Heart left ventricle (tissue), 16 donors: ENCODE measurements around the gene BICDL2. TPM values are rescaled to one million over a fixed set of nuclear protein-coding genes. Genes with fewer than 3 reads are reported as not detected.

Experiments
- ATAC-seq, 4 donors: fragments of 200-7000 bp; cut with Tn5 transposase; one replicate each; pipeline ENCODE4 v1.9.1; 2020 to 2022; ENCODE audit warnings: moderate library complexity in 4 of 4, mild to moderate bottlenecking in 3 of 4, moderate number of reproducible peaks in 1 of 4
- DNase-seq, 5 donors: peaks; one replicate each; pipeline ENCODE4 v3.0.0-alpha.2; 2020
- H3K27ac ChIP-seq, 12 donors: fragments of 200-600 bp; sonication (generic) in 4 of 12; one replicate each; pipeline versions ENCODE4 v1.5.0 to v1.8.0; 2016 to 2022; ENCODE audit warnings: mild to moderate bottlenecking in 2 of 12
- H3K27me3 ChIP-seq, 9 donors: fragments of 200-600 bp; sonication (generic) in 2 of 9; one replicate each; pipeline versions ENCODE4 v1.5.1 to v1.8.0; 2016 to 2022; ENCODE audit warnings: mild to moderate bottlenecking in 3 of 9
- H3K36me3 ChIP-seq, 9 donors: fragments of 200-600 bp; sonication (generic) in 2 of 9; one replicate each; pipeline versions ENCODE4 v1.5.0 to v1.8.0; 2018 to 2022; ENCODE audit warnings: mild to moderate bottlenecking in 2 of 9
- H3K4me1 ChIP-seq, 12 donors: fragments of 200-600 bp; sonication (generic) in 4 of 12; one replicate each; pipeline versions ENCODE4 v1.5.0 to v1.8.0; 2016 to 2022; ENCODE audit warnings: mild to moderate bottlenecking in 3 of 12
- H3K4me3 ChIP-seq, 12 donors: fragments of 200-600 bp; sonication (generic) in 4 of 12; one replicate each; pipeline versions ENCODE4 v1.5.0 to v1.8.0; 2017 to 2022; ENCODE audit warnings: mild to moderate bottlenecking in 9 of 12, moderate library complexity in 4 of 12
- H3K9me3 ChIP-seq, 12 donors: fragments of 200-600 bp; sonication (generic) in 4 of 12; one replicate each; pipeline versions ENCODE4 v1.5.0 to v1.8.0; 2016 to 2022; ENCODE audit warnings: mild to moderate bottlenecking in 1 of 12
- CTCF ChIP-seq, 12 donors: fragments of 200-600 bp; sonication (generic) in 4 of 12; IDR thresholded peaks; one replicate each; pipeline versions ENCODE4 v1.5.0 to v1.8.0; 2018 to 2022; ENCODE audit warnings: antibody characterized with exemption in 12 of 12, mild to moderate bottlenecking in 5 of 12
- POLR2A ChIP-seq, 2 donors: fragments of 450-650 bp; IDR thresholded peaks; one replicate each; pipeline ENCODE4 v1.6.1; 2017; ENCODE audit warnings: antibody characterized with exemption in 2 of 2, mild to moderate bottlenecking in 2 of 2, moderate library complexity in 2 of 2
- WGBS, 4 donors: extraction: QIAGEN DNeasy Blood & Tissue Kit in 2 of 4; methylation state at CpG; one replicate each; pipeline versions ENCODE4 v1.1.5 to v1.1.7; 2013 to 2018; 5-methylcytosine and 5-hydroxymethylcytosine counted together
- intact Hi-C, 10 donors: fragments of 100-400 bp; cut with DNase I; formaldehyde crosslinking; loops; one replicate each; pipeline versions ENCODE4 v1.11.1 to v1.14.2; 2022
- polyA plus RNA-seq, 2 donors: library from polyadenylated mRNA; stranded (reverse); fragments of 200-250 nt; gene quantifications; one replicate each; pipeline ENCODE4 v1.2.3, GENCODE V29; 2013
- total RNA-seq, 9 donors: library from RNA; depleted of rRNA in 2 of 9; stranded (reverse); fragments of >200 nt in 2 of 9; fragmentation: NEBNext Ultra II Directional in 3 of 9; extraction: Animal tissue kit (Norgen Biotek cat#: 25700) in 3 of 9; gene quantifications; one replicate each; pipeline versions ENCODE4 v1.1.0 to v1.2.4, GENCODE V29; 2016 to 2023
- donor health status: ischemic (EF 13 %, LVEDD 7.1; RV severe dilation, severe dysfunction).
- donor health status: healthy with polysubstance abuse.
- donor health status: DM: no; HTN: yes; CAD: no.
- donor health status: DM: no; HTN: no; CAD: no.
- donor health status: ischemic (EF 25% LVEDD 6.9; RV normal size, moderate dysfunction).
- donor health status: ischemic (EF 25% LVEDD 5.7; RV mildly dilated, moderate dysfunction).
- donor health status: healthy.
- donor health status: DM: yes; HTN: yes; CAD: no.
- donor health status: ischemic (EF 35%, LVEDD 5.7; RV mildly dilated, moderate dysfunction).
- donor health status: nonischemic (EF 11% LVEDD 7.7; RV severe dilation, severe dysfunction).
- donor health status: DM: yes; HTN: yes; CAD: no.
- donor health status: PGD.
- donor health status: ischemic (EF 29% LVEDD 5.4; RV normal size, mild dysfunction).
- donor health status: nonischemic (EF 23%, LVEDD 6.1; RV moderate dilation, normal function).

Gene BICDL2
- total and polyA plus RNA-seq, 11 donors, result 0.07 TPM; not detected in 10

DNA sequence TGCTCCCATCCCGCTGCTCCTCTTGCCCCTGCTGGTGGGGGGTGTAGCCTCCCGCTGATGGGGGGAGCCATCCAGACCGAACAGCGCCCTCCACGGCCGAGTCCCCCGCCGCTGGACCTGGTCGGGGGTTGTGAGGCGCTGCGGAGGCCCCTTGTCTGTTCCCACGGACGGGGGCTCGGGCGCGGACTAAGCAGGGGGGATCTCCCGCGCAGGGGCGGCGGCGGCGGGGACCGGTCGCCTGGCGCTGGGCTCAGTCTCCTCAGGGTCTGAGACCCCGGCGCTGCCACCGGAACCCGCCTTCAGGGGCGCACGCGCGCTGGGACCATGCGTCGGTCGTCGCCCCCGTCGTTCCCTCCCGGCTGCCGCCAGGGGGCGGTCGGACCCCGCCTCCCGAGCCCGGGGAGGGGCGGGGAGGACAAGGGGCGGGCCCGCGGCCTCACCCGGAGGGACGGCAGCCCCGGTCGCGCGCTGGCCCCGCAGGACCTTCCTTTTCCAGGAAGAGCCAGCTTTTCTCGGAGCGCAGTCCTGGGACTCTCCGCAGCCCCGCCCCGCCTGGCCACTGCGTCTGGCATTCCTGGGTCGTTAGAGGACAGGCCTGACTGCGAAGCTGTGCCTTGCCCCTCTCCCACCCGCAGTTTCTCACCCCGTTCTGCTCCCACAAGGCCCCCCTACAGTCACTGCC is 22.4 kb upstream of the BICDL2 start:
- peak; percentile 78 to 95 (median 94) for ATAC-seq
- Histone ChIP-seq H3K27me3 (no peaks in the 10 kb centered on the region), H3K36me3 (no peaks in the 10 kb centered on the region), H3K9me3 (no peaks in the 10 kb centered on the region), H3K4me1 (peaks cover 0 to 63% (median 19%) of the 10 kb centered on the region in 12 donors), H3K27ac (peak overlapping the region; percentile 44 to 94 (median 88)), H3K4me3 (peak overlapping the region; percentile 77 to 99 (median 94))
- peak; percentile 91 to 96 (median 94) for DNase-seq
- 0 to 1% (median 1%) methylated on average over 22 to 67 of the region's 67 CpGs for WGBS, 4 donors
- TF ChIP-seq POLR2A (IDR thresholded peaks at IDR 0.05) (peak in 1 of 2 donors; percentile 58), CTCF (IDR thresholded peaks at IDR 0.05) (peak; percentile 85 to 99 (median 96))
- intact Hi-C loops, result loop anchor here (1.0 to 10.0 kb wide), 13 partner anchors 28 to 396 kb away; partner anchors contain the start of gene ZNF205 (in 1 of the 10)

GRCh38 chr16:3058139-3059030 is 21.6 kb upstream of the BICDL2 start:
- peaks cover 0 to 55% (median 19%) of the 10 kb centered on the region in 12 donors for H3K4me1 ChIP-seq
- intact Hi-C loops, result loop anchor here (1.0 to 10.0 kb wide), 13 partner anchors 28 to 396 kb away; partner anchors contain the start of gene ZNF205 (in 1 of the 10)

DNA sequence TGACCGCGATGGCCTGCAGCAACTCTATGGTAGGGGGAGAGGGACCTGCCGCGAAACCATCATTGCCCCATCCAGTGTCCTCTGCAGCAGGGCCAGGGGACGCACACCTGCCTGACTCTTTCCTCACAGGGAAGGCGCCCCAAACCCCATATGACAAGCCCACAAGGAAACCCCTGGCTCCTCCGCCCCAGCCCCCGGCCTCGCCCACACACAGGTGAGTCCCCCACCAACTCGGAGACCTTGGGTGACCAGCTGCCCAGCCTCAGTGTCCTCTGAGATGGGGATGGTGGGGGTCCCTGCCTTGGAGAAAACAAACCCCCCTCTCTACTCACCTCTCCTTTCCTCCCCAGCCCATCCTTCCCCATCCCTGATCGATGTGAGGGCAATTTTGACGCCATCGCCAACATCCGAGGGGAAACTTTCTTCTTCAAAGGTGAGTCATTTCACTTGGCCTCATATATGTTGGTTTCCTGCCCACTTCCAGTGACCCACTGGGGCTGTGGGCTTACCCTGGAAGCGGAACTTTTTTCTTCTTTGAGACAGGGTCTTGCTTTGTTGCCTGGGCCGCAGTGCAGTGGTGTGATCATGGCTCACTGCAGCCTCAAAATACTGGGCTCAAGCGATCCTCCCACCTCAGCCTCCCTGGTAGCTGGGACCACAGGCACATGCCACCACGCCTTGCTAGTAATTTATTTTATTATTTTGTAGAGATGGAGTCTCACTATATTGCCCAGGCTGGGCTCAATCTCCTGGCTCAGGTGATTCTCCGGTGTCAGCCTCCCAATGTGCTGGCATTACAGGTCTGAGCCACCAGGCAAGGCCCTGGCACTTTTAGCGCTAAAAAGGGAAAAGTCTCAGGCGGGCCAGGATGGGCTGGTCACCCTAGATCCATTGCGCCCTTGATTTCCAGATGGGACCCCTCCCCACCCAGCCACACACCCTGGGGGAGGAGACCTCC is 20.7 kb upstream of the BICDL2 start:
- WGBS, 4 donors, result 92 to 94% (median 93%) methylated on average over 17 to 22 of the region's 22 CpGs
- TF ChIP-seq POLR2A (IDR thresholded peaks at IDR 0.05), result no peak
- no peak for TF ChIP-seq CTCF (IDR thresholded peaks at IDR 0.05)
- no peak for ATAC-seq
- intact Hi-C loops, result loop anchor here (2.0 to 10.0 kb wide), 10 partner anchors 29 to 397 kb away; partner anchors contain the start of gene ZNF205 (in 1 of the 10)
- peak overlapping the region in 1 of 12 donors; percentile 91 for H3K27ac ChIP-seq
- peaks cover 0 to 52% (median 19%) of the 10 kb centered on the region in 12 donors for H3K4me1 ChIP-seq
- H3K27me3 ChIP-seq, result no peaks in the 10 kb centered on the region
- DNase-seq, result no peak
- H3K4me3 ChIP-seq, result peak overlapping the region in 8 of 12 donors; percentile 77 to 99 (median 98)
- no peaks in the 10 kb centered on the region for H3K9me3 ChIP-seq
- H3K36me3 ChIP-seq, result no peaks in the 10 kb centered on the region

More at GRCh38 chr16:3058139-3059030, 21.6 kb upstream of the BICDL2 start:
- TF ChIP-seq POLR2A (IDR thresholded peaks at IDR 0.05) (no peak), CTCF (IDR thresholded peaks at IDR 0.05) (peak in 1 of 12 donors; percentile 6)
- Histone ChIP-seq H3K4me3 (peak overlapping the region; percentile 77 to 99 (median 94)), H3K27ac (peak overlapping the region in 11 of 12 donors; percentile 81 to 92 (median 88)), H3K36me3 (no peaks in the 10 kb centered on the region), H3K9me3 (no peaks in the 10 kb centered on the region), H3K27me3 (no peaks in the 10 kb centered on the region)
- ATAC-seq (peak in 3 of 4 donors; percentile 6 to 32 (median 21)), DNase-seq (peak in 4 of 5 donors; percentile 49 to 79 (median 63))
- WGBS, 4 donors, result 0 to 19% (median 10%) methylated on average over 20 to 77 of the region's 77 CpGs
